M059J (cell line): ENCODE measurements around the gene EIF3M. TPM values are rescaled to one million over a fixed set of nuclear protein-coding genes. Genes with fewer than 3 reads are reported as not detected.

Source experiments
- DNase-seq: peaks from one replicate; pipeline ENCODE4 v3.0.0-alpha.2; 2012; ENCODE audit warnings: low read depth
- total RNA-seq: library from RNA; depleted of rRNA; stranded (reverse); fragments of >200 nt; shearing (Covaris generic); gene quantifications from 2 replicates; pipeline ENCODE4 v1.2.3, GENCODE V29; 2014; rRNA removed

The EIF3M gene
- total RNA-seq, result 762 and 937 TPM in 2 replicates

GRCh38 chr11:32583459-32584271 is at the start of gene EIF3M:
TSS of gene EIF3M (plus strand) at chr11:32583831. CDS start at chr11:32583888, 57 bp downstream.
- DNase-seq, result peak; percentile 96

GRCh38 chr11:32538804-32539203 is 44.8 kb upstream of the EIF3M start:
- DNase-seq, result no peak

- DNase-seq, result no peak
These were observed 33.9 kb upstream of the EIF3M start for GRCh38 chr11:32549611-32550187.

GRCh38 chr11:32550207-32550606 is 33.4 kb upstream of the EIF3M start:
- no peak for DNase-seq

- DNase-seq, result no peak
These were observed 28.5 kb upstream of the EIF3M start for GRCh38 chr11:32555091-32555490.

GRCh38 chr11:32555895-32556294 is 27.7 kb upstream of the EIF3M start:
- no peak for DNase-seq

GRCh38 chr11:32561835-32562234 is 21.8 kb upstream of the EIF3M start:
- no peak for DNase-seq

GRCh38 chr11:32562839-32563599 is 20.6 kb upstream of the EIF3M start:
- no peak for DNase-seq

- no peak for DNase-seq
These were observed 20.1 kb upstream of the EIF3M start for GRCh38 chr11:32563600-32563959.

- peak; percentile 42 for DNase-seq
These were observed 17.1 kb upstream of the EIF3M start for GRCh38 chr11:32566517-32566916.

GRCh38 chr11:32567154-32567553 is 16.5 kb upstream of the EIF3M start:
- no peak for DNase-seq

GRCh38 chr11:32569313-32569881 is 14.2 kb upstream of the EIF3M start:
- no peak for DNase-seq

GRCh38 chr11:32571039-32571438 is 12.6 kb upstream of the EIF3M start:
- DNase-seq, result no peak

GRCh38 chr11:32573228-32573627 is 10.4 kb upstream of the EIF3M start:
- no peak for DNase-seq

GRCh38 chr11:32574421-32574820 is 9.2 kb upstream of the EIF3M start:
- no peak for DNase-seq

GRCh38 chr11:32575070-32575469 is 8.6 kb upstream of the EIF3M start:
- DNase-seq, result no peak

GRCh38 chr11:32576456-32576855 is 7.2 kb upstream of the EIF3M start:
- DNase-seq, result no peak

- peak; percentile 40 for DNase-seq
These were observed 2.7 kb upstream of the EIF3M start for GRCh38 chr11:32580967-32581366.

- no peak for DNase-seq
These were observed 2.1 kb upstream of the EIF3M start for GRCh38 chr11:32581556-32581955.

- DNase-seq, result no peak
These were observed 1.3 kb downstream of the EIF3M start for GRCh38 chr11:32584921-32585320.

GRCh38 chr11:32586576-32587190 is 3.1 kb downstream of the EIF3M start:
- peak; percentile 40 for DNase-seq

GRCh38 chr11:32594272-32594671 is 10.6 kb downstream of the EIF3M start:
- no peak for DNase-seq
